Progenitor cell of endocrine pancreas (in vitro differentiated cells): ENCODE results near the gene BRDT. TPM values are rescaled to one million over a fixed set of nuclear protein-coding genes. Genes with fewer than 3 reads are reported as not detected.

Experiments used
- DNase-seq: peaks from one replicate; pipeline ENCODE4 v3.0.0; 2021; ENCODE audit warnings: low spot score; ENCODE audit not compliant: unreplicated experiment
- H3K27ac Mint-ChIP-seq: 2 replicates; pipeline ENCODE4 v1.8.0; 2021; ENCODE audit warnings: mild to moderate bottlenecking, moderate library complexity, mixed read lengths
- H3K27me3 Mint-ChIP-seq: 2 replicates; pipeline ENCODE4 v1.8.0; 2021; ENCODE audit warnings: mixed read lengths
- H3K36me3 Mint-ChIP-seq: 2 replicates; pipeline ENCODE4 v1.8.0; 2022; ENCODE audit warnings: mixed read lengths; ENCODE audit not compliant: insufficient read depth
- H3K4me1 Mint-ChIP-seq: 2 replicates; pipeline ENCODE4 v1.8.0; 2021; ENCODE audit warnings: low read depth, mixed read lengths
- H3K4me3 Mint-ChIP-seq: 2 replicates; pipeline ENCODE4 v1.8.0; 2021; ENCODE audit warnings: low read depth, mild to moderate bottlenecking, moderate library complexity, mixed read lengths
- H3K9me3 Mint-ChIP-seq: 2 replicates; pipeline ENCODE4 v1.8.0; 2021; ENCODE audit warnings: low read depth, mixed read lengths
- CTCF ChIP-seq: fragments of 200-600 bp; sonication (generic); IDR thresholded peaks from one replicate; pipeline ENCODE4 v1.5.0; 2021; ENCODE audit warnings: antibody characterized with exemption, mild to moderate bottlenecking; ENCODE audit not compliant: unreplicated experiment
- long read RNA-seq: library from polyadenylated mRNA; unstranded; transcript quantifications from one replicate; pipeline ENCODE4 v2.0.0, GENCODE V29; 2020
- total RNA-seq: library from RNA; stranded (reverse); gene quantifications from 2 replicates; pipeline ENCODE4 v1.2.1, GENCODE V29; 2021

BRDT gene
- not detected in 2 replicates for total RNA-seq
- long read RNA-seq, result 0 reads

GRCh38 chr1:91949356-91949699, at the start of gene BRDT:
BRDT (plus strand) TSS chr1:91949401; CDS start chr1:91962755, 13,354 bp downstream.
- no peak for TF ChIP-seq CTCF
- Mint-ChIP-seq H3K27ac (no peak within 1 kb of the TSS), H3K27me3 (no peaks in the 10 kb centered on the region), H3K9me3 (no peaks in the 10 kb centered on the region), H3K4me1 (no peaks in the 10 kb centered on the region), H3K4me3 (no peak within 1 kb of the TSS), H3K36me3 (no peaks in the 10 kb centered on the region)
- no peak for DNase-seq

- Mint-ChIP-seq H3K36me3 (no peaks in the 10 kb centered on the region), H3K27ac (no peak overlapping the region), H3K4me1 (peaks cover 2% of the 10 kb centered on the region), H3K9me3 (no peaks in the 10 kb centered on the region), H3K4me3 (no peak overlapping the region), H3K27me3 (no peaks in the 10 kb centered on the region)
- no peak for TF ChIP-seq CTCF
- DNase-seq, result no peak
Measured at GRCh38 chr1:91900562-91900961, 48.6 kb upstream of the BRDT start.

GRCh38 chr1:91901231-91901630, 48.0 kb upstream of the BRDT start:
- Mint-ChIP-seq H3K27me3 (no peaks in the 10 kb centered on the region), H3K36me3 (no peaks in the 10 kb centered on the region), H3K4me1 (no peaks in the 10 kb centered on the region), H3K9me3 (no peaks in the 10 kb centered on the region), H3K4me3 (no peak overlapping the region), H3K27ac (no peak overlapping the region)
- DNase-seq, result no peak
- no peak for TF ChIP-seq CTCF

DNA sequence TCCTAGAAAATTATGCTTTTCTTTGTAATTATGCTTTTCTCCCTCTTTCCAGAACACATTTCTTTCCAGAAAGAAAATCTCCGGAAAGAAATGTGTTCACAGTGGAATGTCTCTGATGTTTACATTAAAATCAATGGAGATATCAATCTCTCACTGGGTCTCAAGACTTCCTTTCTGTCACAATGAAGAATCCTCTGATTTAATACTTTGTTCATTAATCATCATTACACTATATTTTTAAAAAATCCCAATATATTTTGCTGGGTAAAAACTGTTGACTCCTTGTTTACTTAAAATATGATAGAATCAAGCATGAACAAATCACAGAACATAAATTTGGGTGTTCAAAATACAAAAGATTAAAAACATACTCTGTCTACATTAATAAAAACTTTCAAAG, 36.9 kb upstream of the BRDT start:
- Mint-ChIP-seq H3K27ac (no peak overlapping the region), H3K4me1 (peaks cover 6% of the 10 kb centered on the region), H3K4me3 (no peak overlapping the region), H3K27me3 (no peaks in the 10 kb centered on the region), H3K36me3 (no peaks in the 10 kb centered on the region), H3K9me3 (no peaks in the 10 kb centered on the region)
- no peak for DNase-seq
- TF ChIP-seq CTCF, result no peak

DNA sequence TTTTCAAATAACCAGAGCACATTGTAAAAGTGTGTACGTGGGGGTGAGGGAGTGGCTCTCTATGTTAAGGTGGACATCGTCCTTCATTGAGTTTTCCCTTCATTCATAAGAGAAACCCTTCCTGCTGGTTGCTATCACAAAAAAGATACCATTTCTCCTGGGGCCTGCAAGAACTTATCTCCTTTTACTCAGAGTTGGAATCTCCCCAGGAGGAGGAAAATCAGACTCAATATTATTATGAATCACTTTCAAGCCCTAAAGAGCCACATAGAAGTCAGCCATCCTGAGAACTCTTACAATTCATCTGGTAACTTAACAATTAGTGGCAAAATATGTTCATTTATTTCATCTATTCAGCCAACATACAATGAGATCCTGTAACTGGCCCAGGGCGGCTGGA, 36.2 kb upstream of the BRDT start:
- Mint-ChIP-seq H3K4me3 (no peak overlapping the region), H3K27ac (no peak overlapping the region), H3K4me1 (peaks cover 6% of the 10 kb centered on the region), H3K27me3 (no peaks in the 10 kb centered on the region), H3K9me3 (no peaks in the 10 kb centered on the region), H3K36me3 (no peaks in the 10 kb centered on the region)
- no peak for DNase-seq
- no peak for TF ChIP-seq CTCF
